Measurements from ENCODE around the gene DMBT1. TPM values are rescaled to one million over a fixed set of nuclear protein-coding genes. Genes with fewer than 3 reads are reported as not detected.

The DMBT1 gene
- total RNA-seq, 2 donors from 2014 or later = not detected

DNA sequence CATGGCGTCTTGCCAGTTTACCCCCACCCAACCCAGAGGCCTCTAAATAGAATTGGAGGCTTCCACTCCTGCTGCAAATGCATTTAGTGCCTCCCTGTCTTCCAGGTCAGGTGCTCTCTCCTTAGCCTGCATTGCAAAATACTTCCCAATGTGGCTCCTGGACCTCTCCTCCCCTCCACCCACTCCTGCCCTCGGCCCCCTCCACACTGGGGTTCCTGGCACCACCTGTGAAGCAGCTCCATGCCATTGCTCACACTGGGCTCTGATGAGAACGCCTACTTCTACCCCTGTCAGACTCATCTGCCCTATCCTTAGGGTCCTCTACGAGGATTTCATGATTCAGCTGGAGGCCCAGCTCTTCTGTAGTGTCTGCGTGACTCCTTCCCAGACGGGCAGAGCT, 101.7 kb downstream of the DMBT1 start:
- no peaks in the 10 kb centered on the region for H3K9me3 Mint-ChIP-seq
- no peaks in the 10 kb centered on the region for H3K4me1 Mint-ChIP-seq (ENCODE audit: low read depth)
- H3K36me3 Mint-ChIP-seq (ENCODE audit: insufficient read depth in 2 of 2) = no peaks in the 10 kb centered on the region
- H3K4me3 Mint-ChIP-seq = no peak overlapping the region
- no peak overlapping the region for H3K27ac Mint-ChIP-seq
- peaks cover 23% of the 10 kb centered on the region for H3K27me3 Mint-ChIP-seq (ENCODE audit: low read depth)
- ATAC-seq (replicated peaks in 1 of 2) (no peak), DNase-seq (no peak)

GRCh38 chr10:122663516-122664130, 103.1 kb downstream of the DMBT1 start:
- Mint-ChIP-seq H3K36me3 (ENCODE audit: insufficient read depth in 2 of 2) (no peaks in the 10 kb centered on the region), H3K9me3 (no peaks in the 10 kb centered on the region), H3K4me1 (ENCODE audit: low read depth) (no peaks in the 10 kb centered on the region), H3K4me3 (no peak overlapping the region), H3K27me3 (ENCODE audit: low read depth) (peaks cover 30% of the 10 kb centered on the region), H3K27ac (no peak overlapping the region)
- ATAC-seq (replicated peaks in 1 of 2) (no peak), DNase-seq (no peak)

- H3K27me3 Mint-ChIP-seq (ENCODE audit: low read depth) = peaks cover 30% of the 10 kb centered on the region
- no peak overlapping the region for H3K4me3 Mint-ChIP-seq
- no peaks in the 10 kb centered on the region for H3K4me1 Mint-ChIP-seq (ENCODE audit: low read depth)
- DNase-seq (no peak), ATAC-seq (replicated peaks in 1 of 2) (no peak)
- H3K9me3 Mint-ChIP-seq = no peaks in the 10 kb centered on the region
- H3K27ac Mint-ChIP-seq = no peak overlapping the region
- H3K36me3 Mint-ChIP-seq (ENCODE audit: insufficient read depth in 2 of 2) = no peaks in the 10 kb centered on the region
These were observed 103.9 kb downstream of the DMBT1 start for GRCh38 chr10:122664501-122664900.

GRCh38 chr10:122665329-122665860, 104.8 kb downstream of the DMBT1 start:
- H3K36me3 Mint-ChIP-seq (ENCODE audit: insufficient read depth in 2 of 2) = no peaks in the 10 kb centered on the region
- no peak overlapping the region for H3K4me3 Mint-ChIP-seq
- no peaks in the 10 kb centered on the region for H3K4me1 Mint-ChIP-seq (ENCODE audit: low read depth)
- H3K27ac Mint-ChIP-seq = no peak overlapping the region
- no peaks in the 10 kb centered on the region for H3K9me3 Mint-ChIP-seq
- DNase-seq = no peak
- ATAC-seq (replicated peaks in 1 of 2) = no peak
- peaks cover 30% of the 10 kb centered on the region for H3K27me3 Mint-ChIP-seq (ENCODE audit: low read depth)

GRCh38 chr10:122665946-122666345, 105.4 kb downstream of the DMBT1 start:
- ATAC-seq (replicated peaks in 1 of 2) (no peak), DNase-seq (no peak)
- no peak overlapping the region for H3K27ac Mint-ChIP-seq
- no peaks in the 10 kb centered on the region for H3K36me3 Mint-ChIP-seq (ENCODE audit: insufficient read depth in 2 of 2)
- H3K27me3 Mint-ChIP-seq (ENCODE audit: low read depth) = peaks cover 34% of the 10 kb centered on the region
- H3K4me1 Mint-ChIP-seq (ENCODE audit: low read depth) = no peaks in the 10 kb centered on the region
- H3K4me3 Mint-ChIP-seq = no peak overlapping the region
- H3K9me3 Mint-ChIP-seq = no peaks in the 10 kb centered on the region

GRCh38 chr10:122669045-122669444, 108.5 kb downstream of the DMBT1 start:
- Mint-ChIP-seq H3K4me3 (no peak overlapping the region), H3K27ac (no peak overlapping the region), H3K27me3 (ENCODE audit: low read depth) (peaks cover 36% of the 10 kb centered on the region), H3K9me3 (no peaks in the 10 kb centered on the region), H3K36me3 (ENCODE audit: insufficient read depth in 2 of 2) (no peaks in the 10 kb centered on the region), H3K4me1 (ENCODE audit: low read depth) (no peaks in the 10 kb centered on the region)
- ATAC-seq (replicated peaks in 1 of 2) (no peak), DNase-seq (no peak)

DNA sequence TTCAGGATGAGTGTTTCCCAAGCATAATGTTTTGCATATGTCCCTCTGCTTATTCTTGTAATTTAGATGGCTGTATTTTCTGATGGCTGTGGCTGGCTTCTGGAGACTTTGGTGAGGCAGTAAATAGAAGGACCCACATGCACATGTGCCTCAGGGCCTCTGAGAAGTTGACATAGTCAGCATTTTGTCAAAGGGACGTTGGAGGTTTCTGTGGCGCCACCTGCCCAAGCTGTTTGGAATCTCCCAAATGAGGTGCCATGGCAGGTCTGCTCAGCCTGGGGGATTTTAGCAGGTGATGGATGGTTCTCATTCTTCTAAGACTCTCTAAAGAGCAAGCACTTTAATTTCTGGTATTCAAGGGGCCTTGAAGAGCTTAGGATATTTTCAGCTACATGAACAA, 109.3 kb downstream of the DMBT1 start:
- Mint-ChIP-seq H3K4me1 (ENCODE audit: low read depth) (no peaks in the 10 kb centered on the region), H3K9me3 (no peaks in the 10 kb centered on the region), H3K36me3 (ENCODE audit: insufficient read depth in 2 of 2) (no peaks in the 10 kb centered on the region), H3K4me3 (no peak overlapping the region), H3K27ac (no peak overlapping the region), H3K27me3 (ENCODE audit: low read depth) (peaks cover 32% of the 10 kb centered on the region)
- ATAC-seq (replicated peaks in 1 of 2) = no peak
- no peak for DNase-seq

- H3K27ac Mint-ChIP-seq = no peak overlapping the region
- no peak for ATAC-seq (replicated peaks in 1 of 2)
- no peaks in the 10 kb centered on the region for H3K36me3 Mint-ChIP-seq (ENCODE audit: insufficient read depth in 2 of 2)
- H3K27me3 Mint-ChIP-seq (ENCODE audit: low read depth) = peaks cover 24% of the 10 kb centered on the region
- H3K4me3 Mint-ChIP-seq = no peak overlapping the region
- H3K9me3 Mint-ChIP-seq = no peaks in the 10 kb centered on the region
- H3K4me1 Mint-ChIP-seq (ENCODE audit: low read depth) = no peaks in the 10 kb centered on the region
- DNase-seq = no peak
These were observed 110.8 kb downstream of the DMBT1 start for GRCh38 chr10:122671355-122671754.

DNA sequence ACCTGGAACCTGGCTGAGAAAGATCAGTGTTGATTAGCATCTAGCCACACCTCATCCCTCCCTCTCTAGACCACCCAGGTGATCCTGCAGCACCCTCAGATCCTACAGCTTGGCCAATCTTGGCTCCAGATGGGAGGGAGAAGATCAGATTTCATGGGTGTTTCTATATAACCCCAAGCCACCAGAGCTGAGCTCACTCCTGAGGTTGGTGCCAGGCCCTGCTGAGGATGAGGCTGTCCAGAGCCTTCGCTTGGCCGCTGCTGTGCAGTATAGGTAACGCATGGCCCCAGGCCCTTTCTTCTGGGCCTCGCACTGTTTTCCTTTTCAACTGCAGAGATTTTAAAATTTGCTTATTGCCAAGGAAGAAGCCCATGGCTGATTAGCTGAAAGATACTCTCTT, 112.1 kb downstream of the DMBT1 start:
- Mint-ChIP-seq H3K4me3 (no peak overlapping the region), H3K4me1 (ENCODE audit: low read depth) (no peaks in the 10 kb centered on the region), H3K9me3 (no peaks in the 10 kb centered on the region), H3K27ac (no peak overlapping the region), H3K36me3 (ENCODE audit: insufficient read depth in 2 of 2) (no peaks in the 10 kb centered on the region), H3K27me3 (ENCODE audit: low read depth) (peaks cover 30% of the 10 kb centered on the region)
- DNase-seq (no peak), ATAC-seq (replicated peaks in 1 of 2) (no peak)

DNA sequence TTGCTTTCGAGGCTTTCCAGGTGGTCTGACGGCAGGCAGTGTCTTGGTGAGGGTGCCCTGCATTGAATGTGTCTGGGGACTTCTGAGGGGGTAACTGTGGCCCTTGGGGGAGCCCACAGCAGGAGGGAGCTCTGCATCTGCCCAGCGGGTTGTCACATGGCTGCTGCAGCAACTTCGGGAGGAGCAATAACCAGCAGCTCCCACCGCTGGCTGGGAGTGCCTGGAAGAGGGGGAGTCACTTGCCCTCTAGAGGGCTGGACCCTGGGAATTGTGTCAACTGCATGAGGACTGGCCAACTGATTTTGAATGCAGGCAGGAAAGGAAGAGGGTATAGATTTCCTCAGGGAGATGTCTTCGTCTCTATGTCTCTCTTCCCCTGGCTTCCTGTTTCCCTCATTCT, 112.7 kb downstream of the DMBT1 start:
- no peak for ATAC-seq (replicated peaks in 1 of 2)
- Mint-ChIP-seq H3K27me3 (ENCODE audit: low read depth) (peaks cover 28% of the 10 kb centered on the region), H3K4me1 (ENCODE audit: low read depth) (no peaks in the 10 kb centered on the region), H3K27ac (no peak overlapping the region), H3K4me3 (no peak overlapping the region), H3K9me3 (no peaks in the 10 kb centered on the region), H3K36me3 (ENCODE audit: insufficient read depth in 2 of 2) (no peaks in the 10 kb centered on the region)
- DNase-seq = no peak

- no peak overlapping the region for H3K27ac Mint-ChIP-seq
- no peak overlapping the region for H3K4me3 Mint-ChIP-seq
- H3K4me1 Mint-ChIP-seq (ENCODE audit: low read depth) = no peaks in the 10 kb centered on the region
- H3K36me3 Mint-ChIP-seq (ENCODE audit: insufficient read depth in 2 of 2) = no peaks in the 10 kb centered on the region
- ATAC-seq (replicated peaks in 1 of 2) (no peak), DNase-seq (no peak)
- H3K9me3 Mint-ChIP-seq = no peaks in the 10 kb centered on the region
- H3K27me3 Mint-ChIP-seq (ENCODE audit: low read depth) = peaks cover 28% of the 10 kb centered on the region
These were observed 113.2 kb downstream of the DMBT1 start for GRCh38 chr10:122673731-122674130.

GRCh38 chr10:122674781-122675180, 114.2 kb downstream of the DMBT1 start:
- Mint-ChIP-seq H3K4me3 (no peak overlapping the region), H3K9me3 (no peaks in the 10 kb centered on the region), H3K27ac (no peak overlapping the region), H3K27me3 (ENCODE audit: low read depth) (peaks cover 28% of the 10 kb centered on the region), H3K36me3 (ENCODE audit: insufficient read depth in 2 of 2) (no peaks in the 10 kb centered on the region), H3K4me1 (ENCODE audit: low read depth) (no peaks in the 10 kb centered on the region)
- ATAC-seq (replicated peaks in 1 of 2) (no peak), DNase-seq (no peak)

DNA sequence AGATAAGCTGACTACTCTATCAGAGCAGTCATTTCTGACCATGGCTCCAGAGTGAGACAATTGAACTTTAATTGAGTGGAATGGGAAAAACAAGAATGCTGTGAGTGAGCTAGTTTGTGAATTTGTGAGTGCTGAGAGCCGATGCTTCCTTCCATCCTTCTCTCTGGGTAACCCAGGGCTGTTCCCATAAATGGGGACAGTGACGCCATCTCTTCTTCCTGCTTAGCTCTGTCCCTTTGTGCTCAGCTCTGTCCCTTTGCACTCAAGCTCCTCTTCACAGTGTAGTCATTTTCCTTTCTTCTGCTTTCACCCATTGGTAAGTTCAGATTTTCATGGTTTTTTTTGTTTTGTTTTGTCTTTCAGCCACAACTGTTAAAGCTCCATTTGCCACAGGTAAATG, 114.7 kb downstream of the DMBT1 start:
- no peak for DNase-seq
- H3K27me3 Mint-ChIP-seq (ENCODE audit: low read depth) = peaks cover 28% of the 10 kb centered on the region
- no peaks in the 10 kb centered on the region for H3K36me3 Mint-ChIP-seq (ENCODE audit: insufficient read depth in 2 of 2)
- no peak for ATAC-seq (replicated peaks in 1 of 2)
- no peaks in the 10 kb centered on the region for H3K9me3 Mint-ChIP-seq
- no peak overlapping the region for H3K27ac Mint-ChIP-seq
- H3K4me1 Mint-ChIP-seq (ENCODE audit: low read depth) = no peaks in the 10 kb centered on the region
- no peak overlapping the region for H3K4me3 Mint-ChIP-seq

GRCh38 chr10:122678266-122678665, 117.7 kb downstream of the DMBT1 start:
- Mint-ChIP-seq H3K4me3 (no peak overlapping the region), H3K27ac (no peak overlapping the region), H3K36me3 (ENCODE audit: insufficient read depth in 2 of 2) (no peaks in the 10 kb centered on the region), H3K9me3 (no peaks in the 10 kb centered on the region), H3K27me3 (ENCODE audit: low read depth) (peaks cover 17% of the 10 kb centered on the region), H3K4me1 (ENCODE audit: low read depth) (no peaks in the 10 kb centered on the region)
- DNase-seq (no peak), ATAC-seq (replicated peaks in 1 of 2) (no peak)
